ENCODE measurements around the gene AMPD3. TPM values are rescaled to one million over a fixed set of nuclear protein-coding genes. Genes with fewer than 3 reads are reported as not detected.

AMPD3 gene
- total RNA-seq, 2 experiments from 2014 or later, result 31.1 to 34.2 TPM

DNA sequence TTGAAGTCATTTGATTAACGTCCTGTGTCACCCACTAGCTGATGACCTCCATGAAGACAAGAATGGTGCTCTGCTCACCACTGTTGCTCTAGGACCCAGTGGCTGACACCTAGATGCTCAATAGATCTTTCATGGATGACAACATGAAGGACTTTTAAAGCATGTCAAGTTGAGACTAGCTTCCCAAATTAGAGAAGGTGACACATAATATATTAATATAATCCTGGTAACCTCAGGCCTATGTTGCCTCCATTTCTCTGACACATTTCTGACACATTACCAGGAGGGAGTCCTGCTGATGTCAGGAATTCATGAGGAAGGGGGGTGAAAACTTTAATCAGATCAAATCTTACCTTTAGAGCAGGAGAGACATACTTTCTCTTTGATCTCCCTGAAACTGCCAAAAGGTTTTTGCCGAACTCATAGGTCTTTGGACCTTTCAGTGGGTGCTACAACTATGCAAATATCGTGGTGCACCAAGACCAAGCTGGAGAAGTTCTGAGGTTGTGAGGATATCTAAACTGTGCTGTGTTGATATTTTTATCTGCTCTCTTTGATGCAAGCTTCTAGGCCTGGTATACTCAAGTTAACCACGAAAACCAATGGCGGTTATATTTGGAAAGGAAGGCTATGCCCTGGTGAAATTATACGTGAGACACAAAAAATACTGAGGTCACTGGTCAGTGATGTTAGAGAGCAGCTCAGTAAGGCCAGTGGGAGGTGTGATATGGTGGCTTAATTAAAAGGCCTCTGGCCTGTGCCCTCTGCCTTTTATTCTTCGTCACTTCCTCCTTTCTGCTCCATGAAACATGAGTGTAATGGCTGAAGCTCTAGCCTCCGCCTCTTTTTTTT is 13.2 kb upstream of the AMPD3 start:
- no peaks in the 10 kb centered on the region for H3K27me3 Mint-ChIP-seq
- CTCF ChIA-PET, result interaction anchor here (0.7 to 3.3 kb wide), 8 partner anchors 10 to 907 kb away, joined by 3 to 18 read pairs (median 6); partner anchors contain the start of gene RNF141
- no peak overlapping the region for H3K4me3 Mint-ChIP-seq
- ATAC-seq (peak; percentile 75), DNase-seq (peak; percentile 66)
- intact Hi-C loops (cut with micrococcal nuclease), result no loop called here
- H3K27ac Mint-ChIP-seq, result peak overlapping the region; percentile 47
- no peaks in the 10 kb centered on the region for H3K9me3 Mint-ChIP-seq
- TF ChIP-seq, protein P1, sequence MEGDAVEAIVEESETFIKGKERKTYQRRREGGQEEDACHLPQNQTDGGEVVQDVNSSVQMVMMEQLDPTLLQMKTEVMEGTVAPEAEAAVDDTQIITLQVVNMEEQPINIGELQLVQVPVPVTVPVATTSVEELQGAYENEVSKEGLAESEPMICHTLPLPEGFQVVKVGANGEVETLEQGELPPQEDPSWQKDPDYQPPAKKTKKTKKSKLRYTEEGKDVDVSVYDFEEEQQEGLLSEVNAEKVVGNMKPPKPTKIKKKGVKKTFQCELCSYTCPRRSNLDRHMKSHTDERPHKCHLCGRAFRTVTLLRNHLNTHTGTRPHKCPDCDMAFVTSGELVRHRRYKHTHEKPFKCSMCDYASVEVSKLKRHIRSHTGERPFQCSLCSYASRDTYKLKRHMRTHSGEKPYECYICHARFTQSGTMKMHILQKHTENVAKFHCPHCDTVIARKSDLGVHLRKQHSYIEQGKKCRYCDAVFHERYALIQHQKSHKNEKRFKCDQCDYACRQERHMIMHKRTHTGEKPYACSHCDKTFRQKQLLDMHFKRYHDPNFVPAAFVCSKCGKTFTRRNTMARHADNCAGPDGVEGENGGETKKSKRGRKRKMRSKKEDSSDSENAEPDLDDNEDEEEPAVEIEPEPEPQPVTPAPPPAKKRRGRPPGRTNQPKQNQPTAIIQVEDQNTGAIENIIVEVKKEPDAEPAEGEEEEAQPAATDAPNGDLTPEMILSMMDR (IDR thresholded peaks at IDR 0.05), result no peak
- peaks cover 45% of the 10 kb centered on the region for H3K4me1 Mint-ChIP-seq (ENCODE audit: low read depth)
- POLR2A ChIA-PET, result interaction anchor here (0.7 to 4.6 kb wide), 4 partner anchors 10 to 500 kb away, joined by 3 to 30 read pairs (median 4); partner anchors contain the start of gene AMPD3
- H3K36me3 Mint-ChIP-seq (ENCODE audit: low read depth), result no peaks in the 10 kb centered on the region

DNA sequence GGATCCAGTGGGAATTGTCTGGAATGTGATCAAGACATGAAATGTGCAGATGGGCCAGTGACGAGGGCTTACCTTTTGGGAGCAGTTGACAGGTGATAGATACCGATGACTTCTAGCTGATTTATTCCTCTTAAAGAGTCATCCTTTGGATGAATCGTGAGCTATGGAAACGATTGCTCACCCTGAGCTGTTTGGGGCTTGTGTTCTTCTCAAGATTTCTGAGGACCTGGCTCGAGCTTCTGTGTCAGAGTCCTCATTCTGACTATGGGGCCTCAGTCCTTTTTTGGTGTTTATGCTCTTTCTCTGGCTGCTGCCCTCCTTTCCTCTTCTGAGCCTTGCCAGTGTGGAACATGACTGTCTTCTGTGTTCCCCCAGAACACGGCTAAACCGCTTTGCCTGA is 11.9 kb upstream of the AMPD3 start:
- DNase-seq, result peak; percentile 73
- intact Hi-C loops (cut with micrococcal nuclease), result no loop called here
- TF ChIP-seq, protein P1 (IDR thresholded peaks at IDR 0.05), result no peak
- Mint-ChIP-seq H3K27me3 (no peaks in the 10 kb centered on the region), H3K4me1 (ENCODE audit: low read depth) (peaks cover 53% of the 10 kb centered on the region), H3K36me3 (ENCODE audit: low read depth) (no peaks in the 10 kb centered on the region), H3K9me3 (no peaks in the 10 kb centered on the region), H3K27ac (peak overlapping the region; percentile 57), H3K4me3 (no peak overlapping the region)
- ChIA-PET CTCF (interaction anchor here (1.0 to 3.3 kb wide), 4 partner anchors 9 to 97 kb away, joined by 3 to 18 read pairs (median 8); partner anchors contain the start of gene RNF141), POLR2A (interaction anchor here (1.1 to 4.6 kb wide), 3 partner anchors 9 to 284 kb away, joined by 3 to 30 read pairs (median 5); partner anchors contain the start of gene AMPD3)
- peak; percentile 53 for ATAC-seq

DNA sequence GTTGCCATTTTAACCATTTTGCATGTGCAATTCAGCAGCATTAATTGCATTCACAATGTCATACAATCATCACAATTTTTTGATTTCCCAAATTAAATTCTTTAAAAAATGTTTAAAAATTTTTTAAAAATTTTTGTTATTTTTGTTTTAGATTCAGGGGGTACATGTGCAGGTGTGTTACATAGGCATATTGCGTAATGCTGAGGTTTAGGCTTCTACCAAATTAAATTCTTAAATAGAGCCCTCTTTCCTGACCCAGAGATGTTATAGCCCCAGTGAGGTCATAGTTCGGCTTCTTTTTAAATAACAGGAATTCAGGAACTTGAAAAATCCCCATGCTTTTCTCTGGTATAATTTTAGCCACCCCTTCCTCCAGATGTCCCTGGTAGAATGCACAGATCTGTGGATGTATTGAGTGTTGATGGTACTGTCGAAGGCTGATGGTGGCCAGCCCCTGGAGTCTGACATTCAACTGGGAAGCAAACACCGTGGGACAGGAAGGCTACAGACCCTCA is 11.3 kb upstream of the AMPD3 start:
- no peaks in the 10 kb centered on the region for H3K27me3 Mint-ChIP-seq
- ATAC-seq (no peak), DNase-seq (no peak)
- peaks cover 53% of the 10 kb centered on the region for H3K4me1 Mint-ChIP-seq (ENCODE audit: low read depth)
- POLR2A ChIA-PET, result interaction anchor here (1.5 to 4.6 kb wide), 2 partner anchors 11 to 14 kb away, joined by 8 to 30 read pairs; partner anchors contain the start of gene AMPD3
- no peak overlapping the region for H3K27ac Mint-ChIP-seq
- TF ChIP-seq, protein P1 (IDR thresholded peaks at IDR 0.05), result no peak
- intact Hi-C loops (cut with micrococcal nuclease), result no loop called here
- H3K9me3 Mint-ChIP-seq, result no peaks in the 10 kb centered on the region
- CTCF ChIA-PET, result interaction anchor here (1.0 to 2.0 kb wide), 2 partner anchors 8 to 38 kb away, joined by 3 to 8 read pairs; no protein-coding TSS in a partner anchor
- H3K36me3 Mint-ChIP-seq (ENCODE audit: low read depth), result no peaks in the 10 kb centered on the region
- no peak overlapping the region for H3K4me3 Mint-ChIP-seq

DNA sequence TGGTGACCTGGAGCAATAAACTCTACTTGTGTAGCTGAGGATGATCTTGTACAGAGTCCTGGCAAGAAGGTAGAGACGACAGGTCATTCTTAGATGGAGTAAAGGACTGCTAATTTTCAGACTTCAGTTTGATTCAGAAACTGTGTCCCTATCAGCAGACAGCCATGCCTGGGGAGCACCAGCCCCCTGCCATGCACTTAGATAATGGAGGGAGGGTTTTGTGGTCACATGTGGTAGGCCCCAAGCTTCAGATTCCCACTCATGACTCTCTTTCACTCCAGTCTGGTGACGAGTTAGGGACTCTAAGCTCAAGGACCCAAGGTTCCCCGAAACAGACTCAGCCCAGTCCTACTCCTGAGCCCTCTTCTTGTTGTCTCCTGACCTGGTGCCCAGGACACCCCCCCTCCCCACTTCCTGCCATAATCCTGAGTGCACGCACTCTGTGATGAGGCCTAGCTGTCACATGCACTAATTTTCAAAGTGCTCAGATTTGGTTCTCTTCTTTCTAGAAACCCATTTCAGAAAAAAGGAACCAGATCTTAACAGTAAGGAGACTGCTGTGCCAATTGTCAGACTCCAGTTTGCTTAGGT is 10.2 kb upstream of the AMPD3 start:
- Mint-ChIP-seq H3K4me3 (no peak overlapping the region), H3K9me3 (no peaks in the 10 kb centered on the region), H3K27ac (peak overlapping the region; percentile 56), H3K27me3 (no peaks in the 10 kb centered on the region), H3K4me1 (ENCODE audit: low read depth) (peaks cover 58% of the 10 kb centered on the region), H3K36me3 (ENCODE audit: low read depth) (no peaks in the 10 kb centered on the region)
- intact Hi-C loops (cut with micrococcal nuclease), result no loop called here
- DNase-seq (peak; percentile 34), ATAC-seq (no peak)
- TF ChIP-seq, protein P1 (IDR thresholded peaks at IDR 0.05), result no peak
- ChIA-PET POLR2A (interaction anchor here (1.5 kb wide), 1 partner anchor 10 kb away, joined by 8 read pairs; the partner anchor contains the start of gene AMPD3), CTCF (interaction anchor here (0.8 to 1.1 kb wide), 2 partner anchors 78 to 96 kb away, joined by 3 read pairs; partner anchors contain the start of gene RNF141)
